H1 (cell line): ENCODE results near the gene SFTPA2. TPM values are rescaled to one million over a fixed set of nuclear protein-coding genes. Genes with fewer than 3 reads are reported as not detected.

Source experiments
- CTCF ChIA-PET: fragments of 300-600 bp; sonication (Branson Sonifier 250); formaldehyde crosslinking; loops from one replicate; lab custom pipeline; 2021; ENCODE audit not compliant: partially characterized antibody; lab: Charles Lee
- POLR2A ChIA-PET: fragments of 300-600 bp; sonication (Branson Sonifier 250); formaldehyde crosslinking; loops from one replicate; lab custom pipeline; 2021; ENCODE audit warnings: inconsistent platforms; ENCODE audit not compliant: partially characterized antibody; lab: Charles Lee
- DNase-seq, 2 experiments: peaks; one replicate each; pipeline versions ENCODE4 v3.0.0 to v3.0.0-alpha.2; 2010 to 2022; ENCODE audit warnings: low spot score in 2 of 2, low read depth in 1 of 2, mixed read lengths in 1 of 2
- FAIRE-seq: peaks from 2 replicates; lab custom pipeline; 2011; peaks lifted over from hg19 to GRCh38; lab: Jason Lieb, UNC
- H2AFZ ChIP-seq: 2 replicates; pipeline ENCODE4 v1.8.1; 2012; ENCODE audit warnings: low read length, inconsistent platforms
- H2AK5ac ChIP-seq: 2 replicates; pipeline ENCODE4 v1.6.1; 2013; ENCODE audit warnings: low read depth, low read length
- H2BK120ac ChIP-seq: replicated peaks from 2 replicates; pipeline ENCODE3; 2013; ENCODE audit warnings: low read depth, low read length, inconsistent platforms
- H2BK12ac ChIP-seq: 2 replicates; pipeline ENCODE4 v1.6.1; 2013; ENCODE audit warnings: low read depth, low read length
- H2BK15ac ChIP-seq: 2 replicates; pipeline ENCODE4 v1.6.1; 2013; ENCODE audit warnings: low read length
- H2BK20ac ChIP-seq: 2 replicates; pipeline ENCODE4 v1.6.1; 2013; ENCODE audit warnings: low read length
- H2BK5ac ChIP-seq: 2 replicates; pipeline ENCODE4 v1.6.1; 2013; ENCODE audit warnings: low read depth, low read length
- H3K14ac ChIP-seq: 2 replicates; pipeline ENCODE4 v1.6.1; 2013; ENCODE audit warnings: inconsistent platforms; ENCODE audit not compliant: insufficient read length
- H3K18ac ChIP-seq: 2 replicates; pipeline ENCODE4 v1.6.1; 2013; ENCODE audit warnings: low read length; ENCODE audit errors: extremely low read depth
- H3K23ac ChIP-seq: 2 replicates; pipeline ENCODE4 v1.6.1; 2013; ENCODE audit warnings: inconsistent platforms; ENCODE audit not compliant: insufficient read length
- H3K23me2 ChIP-seq: 2 replicates; pipeline ENCODE4 v1.6.1; 2013; ENCODE audit warnings: low read depth, low read length
- H3K27ac ChIP-seq: 2 replicates; pipeline ENCODE4 v1.6.1; 2011; ENCODE audit warnings: low read depth, low read length, inconsistent platforms
- H3K27me3 ChIP-seq, 4 experiments: replicated peaks in 1 of 4; 1 replicate in 1 of 4; 2 replicates in 3 of 4; pipeline versions ENCODE4 v1.6.1 to v1.8.1; 2011 to 2013; ENCODE audit warnings: low read length in 3 of 4, mild to moderate bottlenecking in 3 of 4, inconsistent platforms in 2 of 4, mixed read lengths in 2 of 4, moderate library complexity in 1 of 4; ENCODE audit not compliant: control insufficient read depth in 3 of 4, insufficient read depth in 3 of 4; ENCODE audit errors: extremely low read depth in 1 of 4
- H3K36me3 ChIP-seq, 4 experiments: 2 replicates each; pipeline versions ENCODE4 v1.6.1 to v1.8.1; 2011 to 2013; ENCODE audit warnings: mild to moderate bottlenecking in 4 of 4, low read length in 3 of 4, moderate library complexity in 2 of 4, control low read depth in 1 of 4, inconsistent platforms in 1 of 4; ENCODE audit not compliant: insufficient read depth in 4 of 4, control insufficient read depth in 2 of 4
- H3K4ac ChIP-seq: replicated peaks from 2 replicates; pipeline ENCODE3; 2013; ENCODE audit warnings: low read length, low read depth, mixed read lengths, inconsistent platforms; ENCODE audit not compliant: insufficient read length
- H3K4me1 ChIP-seq, 4 experiments: replicated peaks in 1 of 4; 1 replicate in 1 of 4; 2 replicates in 3 of 4; pipeline versions ENCODE4 v1.6.1 to v1.8.1; 2011 to 2013; ENCODE audit warnings: low read length in 3 of 4, inconsistent platforms in 2 of 4, mixed read lengths in 1 of 4; ENCODE audit not compliant: insufficient read depth in 4 of 4, control insufficient read depth in 3 of 4
- H3K4me2 ChIP-seq, 2 experiments: 2 replicates each; pipeline versions ENCODE4 v1.6.1 to v1.8.1; 2011 to 2013; ENCODE audit warnings: low read depth in 2 of 2, low read length in 2 of 2, control low read depth in 1 of 2, inconsistent platforms in 1 of 2, mild to moderate bottlenecking in 1 of 2; ENCODE audit not compliant: insufficient read depth in 1 of 2
- H3K4me3 ChIP-seq, 4 experiments: fragments of 200-600, 300-600 bp in 1 of 4; sonication (generic), shearing (Covaris generic), sonication (Bioruptor Twin) in 1 of 4; 2 replicates each; pipeline versions ENCODE4 v1.5.1 to v1.8.1; 2011 to 2016; ENCODE audit warnings: low read length in 4 of 4, low read depth in 3 of 4, control low read depth in 2 of 4, inconsistent platforms in 2 of 4, mild to moderate bottlenecking in 2 of 4, mixed read lengths in 1 of 4, moderate library complexity in 1 of 4; ENCODE audit not compliant: insufficient read depth in 2 of 4; ENCODE audit errors: extremely low read depth in 1 of 4
- H3K56ac ChIP-seq: replicated peaks from 2 replicates; pipeline ENCODE3; 2013; ENCODE audit warnings: low read depth, mild to moderate bottlenecking, mixed read lengths, low read length, inconsistent platforms; ENCODE audit not compliant: insufficient read length
- H3K79me1 ChIP-seq: 2 replicates; pipeline ENCODE4 v1.6.1; 2013; ENCODE audit warnings: low read depth, low read length, control low read depth
- H3K79me2 ChIP-seq, 2 experiments: 2 replicates each; pipeline versions ENCODE4 v1.6.1 to v1.8.1; 2012 to 2013; ENCODE audit warnings: low read length in 2 of 2, mild to moderate bottlenecking in 2 of 2, inconsistent platforms in 1 of 2; ENCODE audit not compliant: insufficient read depth in 2 of 2, control insufficient read depth in 1 of 2
- H3K9ac ChIP-seq, 4 experiments: replicated peaks in 1 of 4; 1 replicate in 1 of 4; 2 replicates in 3 of 4; pipeline versions ENCODE4 v1.6.1 to v1.8.1; 2011 to 2013; ENCODE audit warnings: low read depth in 3 of 4, low read length in 3 of 4, control low read depth in 2 of 4, mild to moderate bottlenecking in 2 of 4, moderate library complexity in 2 of 4, inconsistent platforms in 1 of 4; ENCODE audit errors: extremely low read depth in 1 of 4
- H3K9me3 ChIP-seq, 2 experiments: 2 replicates each; pipeline versions ENCODE4 v1.6.1 to v1.8.1; 2012 to 2013; ENCODE audit warnings: mild to moderate bottlenecking in 2 of 2, moderate library complexity in 2 of 2, control low read depth in 1 of 2, inconsistent platforms in 1 of 2, low read depth in 1 of 2, low read length in 1 of 2, mixed read lengths in 1 of 2; ENCODE audit not compliant: insufficient read depth in 2 of 2
- H4K20me1 ChIP-seq, 2 experiments: replicated peaks in 1 of 2; 2 replicates each; pipeline versions ENCODE3 to v1.8.1; 2011 to 2013; ENCODE audit warnings: inconsistent platforms in 2 of 2, low read length in 2 of 2, mild to moderate bottlenecking in 1 of 2; ENCODE audit not compliant: insufficient read depth in 2 of 2, control insufficient read depth in 1 of 2
- H4K5ac ChIP-seq: 2 replicates; pipeline ENCODE4 v1.6.1; 2013; ENCODE audit warnings: low read length, low read depth, mixed read lengths, inconsistent platforms; ENCODE audit not compliant: insufficient read length
- H4K8ac ChIP-seq: 2 replicates; pipeline ENCODE4 v1.8.0; 2013; ENCODE audit warnings: mild to moderate bottlenecking, moderate library complexity, low read length, inconsistent platforms; ENCODE audit not compliant: insufficient read depth; ENCODE audit errors: extremely low read depth
- H4K91ac ChIP-seq: replicated peaks from 2 replicates; pipeline ENCODE3; 2013; ENCODE audit warnings: low read length, mixed read lengths, inconsistent platforms; ENCODE audit not compliant: insufficient read length
- ATF2 ChIP-seq: IDR thresholded peaks from 2 replicates; pipeline ENCODE4 v1.6.1; 2012; ENCODE audit warnings: low read length, inconsistent platforms
- ATF3 ChIP-seq: IDR thresholded peaks from 2 replicates; pipeline ENCODE4 v1.6.1; 2011; ENCODE audit warnings: low read depth, mild to moderate bottlenecking, low read length; ENCODE audit not compliant: insufficient read depth
- CBX8 ChIP-seq: fragments of 300-800, 300-1000 bp; sonication (generic); IDR thresholded peaks from 2 replicates; pipeline ENCODE4 v1.7.1; 2016; ENCODE audit warnings: low read depth, low read length, borderline replicate concordance
- CTBP2 ChIP-seq: IDR thresholded peaks from 2 replicates; pipeline ENCODE4 v1.7.0; 2011; ENCODE audit warnings: borderline replicate concordance, mild to moderate bottlenecking, moderate library complexity, mixed read lengths, low read length; ENCODE audit not compliant: insufficient read depth, insufficient read length
- EGR1 ChIP-seq: IDR thresholded peaks from 2 replicates; pipeline ENCODE4 v1.6.1; 2011; ENCODE audit warnings: low read depth, low read length, borderline replicate concordance
- JUND ChIP-seq: IDR thresholded peaks from 2 replicates; pipeline ENCODE4 v1.6.1; 2011; ENCODE audit warnings: mild to moderate bottlenecking, improper control_type of control experiment, low read length
- RNF2 ChIP-seq: fragments of 200-900, 300-1000 bp; sonication (generic); IDR thresholded peaks from 2 replicates; pipeline ENCODE4 v1.7.1; 2016; ENCODE audit warnings: borderline replicate concordance, low read depth, mild to moderate bottlenecking, antibody characterized with exemption, low read length; ENCODE audit not compliant: poor library complexity, severe bottlenecking; ENCODE audit errors: missing control alignments
- SIN3A ChIP-seq, 2 experiments: IDR thresholded peaks in 1 of 2; conservative IDR thresholded peaks in 1 of 2; 2 replicates each; pipeline ENCODE4 v1.6.1; 2011 to 2012; ENCODE audit warnings: low read length in 2 of 2, improper control_type of control experiment in 1 of 2, low read depth in 1 of 2, mild to moderate bottlenecking in 1 of 2
- TAF1 ChIP-seq: IDR thresholded peaks from 2 replicates; pipeline ENCODE4 v1.6.1; 2011; ENCODE audit warnings: mild to moderate bottlenecking, low read depth, low read length
- TAF7 ChIP-seq: optimal IDR thresholded peaks from 2 replicates; pipeline ENCODE3; 2011; ENCODE audit warnings: low read depth, mild to moderate bottlenecking, inconsistent platforms, low read length, moderate library complexity, borderline replicate concordance
- ZNF274 ChIP-seq: IDR thresholded peaks from 2 replicates; pipeline ENCODE4 v1.7.0; 2012; ENCODE audit warnings: low read length, borderline replicate concordance; ENCODE audit errors: extremely low read depth
- WGBS, 2 experiments: shearing (Covaris generic) in 1 of 2; methylation state at CpG; one replicate each; pipeline versions ENCODE4 v1.1.6 to v1.1.7; 2013 to 2015; ENCODE audit warnings: low lambda C conversion rate in 2 of 2, mixed read lengths in 2 of 2, inconsistent platforms in 1 of 2, low coverage in 1 of 2, missing lambda C conversion rate in 1 of 2; ENCODE audit not compliant: insufficient replicate concordance in 2 of 2, insufficient coverage in 1 of 2, insufficient read length in 1 of 2; ENCODE audit errors: extremely low coverage in 1 of 2, missing lambda C conversion rate in 1 of 2; 5-methylcytosine and 5-hydroxymethylcytosine counted together
- polyA plus RNA-seq, 7 experiments: library from polyadenylated mRNA; depleted of rRNA in 3 of 7; stranded (reverse) in 5 of 7; unstranded in 2 of 7; fragments of >200 nt in 5 of 7; fragments of 200-250 nt in 2 of 7; gene quantifications; 1 replicate in 5 of 7; 2 replicates in 1 of 7; 4 replicates in 1 of 7; pipeline versions ENCODE4 v1.2.1 to v1.2.3, GENCODE V29; 2011 to 2013; ENCODE audit warnings: missing spikeins in 2 of 7, mixed read lengths in 2 of 7
- total RNA-seq: library from RNA; stranded (reverse); fragmentation: NEBNext Ultra II Directional; extraction: Animal tissue kit (Norgen Biotek cat#: 25700); gene quantifications from 2 replicates; pipeline ENCODE4 v1.2.1, GENCODE V29; 2021

SFTPA2 gene
- total and polyA plus RNA-seq, 2 of the 8 experiments (the other 6 are each of a cell fraction or from before 2014, with no cell fraction given), result not detected

- WGBS, 2 experiments, result 95% methylated on average over 6 of the region's 6 CpGs; no CpG with 5 or more reads in 1 of the 2 experiments
- no peak overlapping the region for H3K14ac ChIP-seq
- FAIRE-seq, result no peak
- no peak for DNase-seq
- no peak overlapping the region for H2BK20ac ChIP-seq
- no peak overlapping the region for H3K23ac ChIP-seq
- no peaks in the 10 kb centered on the region for H3K79me2 ChIP-seq
- no peaks in the 10 kb centered on the region for H3K79me1 ChIP-seq
- no peak overlapping the region for H3K4me3 ChIP-seq
- ChIA-PET CTCF (no interaction called here), POLR2A (no interaction called here)
- H4K91ac ChIP-seq, result no peak overlapping the region
- H2BK15ac ChIP-seq, result no peak overlapping the region
- H3K9ac ChIP-seq, result no peak overlapping the region
- H2BK120ac ChIP-seq, result no peak overlapping the region
- no peak overlapping the region for H3K27ac ChIP-seq
- H3K18ac ChIP-seq, result no peak overlapping the region
- no peaks in the 10 kb centered on the region for H3K9me3 ChIP-seq
- H2AFZ ChIP-seq, result no peak overlapping the region
- no peak overlapping the region for H2BK12ac ChIP-seq
- no peaks in the 10 kb centered on the region for H4K20me1 ChIP-seq
- H3K23me2 ChIP-seq, result no peaks in the 10 kb centered on the region
- no peak overlapping the region for H3K56ac ChIP-seq
- no peaks in the 10 kb centered on the region for H3K36me3 ChIP-seq
- no peaks in the 10 kb centered on the region for H3K4me1 ChIP-seq
- H4K8ac ChIP-seq, result no peak overlapping the region
- no peak overlapping the region for H4K5ac ChIP-seq
- H3K4ac ChIP-seq, result no peak overlapping the region
- H2AK5ac ChIP-seq, result no peak overlapping the region
- no peak overlapping the region for H3K4me2 ChIP-seq
- H3K27me3 ChIP-seq, result peaks cover 0 to 1% (median 0%) of the 10 kb centered on the region in 4 experiments; a peak in 1 of 7 replicates
- H2BK5ac ChIP-seq, result no peak overlapping the region
- no peak for TF ChIP-seq SIN3A (conservative IDR thresholded peaks at IDR 0.05 in 1 of 2, IDR thresholded peaks at IDR 0.05 in 1 of 2; ENCODE audit: low read depth in 1 of 2, low read length in 2 of 2)
- no peak for TF ChIP-seq CTBP2
- no peak for TF ChIP-seq JUND
- TF ChIP-seq RNF2, result no peak
- TF ChIP-seq ZNF274, result no peak
- TF ChIP-seq EGR1, result no peak
- no peak for TF ChIP-seq CBX8
- TF ChIP-seq ATF2, result no peak
- TF ChIP-seq TAF7, result no peak
- no peak for TF ChIP-seq TAF1
- no peak for TF ChIP-seq ATF3
Measured at GRCh38 chr10:79582096-79582495, 21.9 kb upstream of the SFTPA2 start.
